Brain pericyte (primary cell): ENCODE data around the gene CEP295NL.
A peak's percentile ranks its signal among the peaks of the same experiment; 100 is the strongest.

Experiments
- DNase-seq: peaks from one replicate; pipeline ENCODE4 v3.0.0-alpha.2; 2012; ENCODE audit warnings: low read depth, low spot score

CEP295NL gene

GRCh38 chr17:78865682-78866390, 37.2 kb downstream of the CEP295NL start:
- peak; percentile 65 for DNase-seq

GRCh38 chr17:78864117-78864516, 38.9 kb downstream of the CEP295NL start:
- no peak for DNase-seq

- peak; percentile 90 for DNase-seq
These were observed 40.7 kb downstream of the CEP295NL start for GRCh38 chr17:78862073-78863023.

DNA sequence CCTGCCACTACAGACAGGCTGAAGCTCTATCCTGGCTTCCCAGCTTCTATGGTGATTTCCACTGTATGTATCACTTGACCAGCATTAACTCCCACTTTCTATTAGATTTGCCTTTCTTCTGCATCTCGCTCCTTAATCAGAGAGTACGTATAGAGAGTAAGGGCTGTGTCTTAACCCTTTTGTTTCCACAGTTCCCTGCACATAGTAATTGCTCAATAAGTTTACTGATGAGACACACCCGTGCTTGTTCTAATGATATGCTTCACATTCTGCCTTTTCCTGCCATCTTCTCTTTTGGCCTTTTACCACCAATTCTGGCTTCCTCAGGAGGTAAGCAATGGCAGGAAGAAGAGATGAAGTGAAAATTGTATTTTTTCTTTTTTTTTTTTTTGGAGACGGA, 41.8 kb downstream of the CEP295NL start:
- DNase-seq: no peak

GRCh38 chr17:78859051-78859450, 44.0 kb downstream of the CEP295NL start:
- DNase-seq: no peak

GRCh38 chr17:78857266-78857665, 45.7 kb downstream of the CEP295NL start:
- DNase-seq: no peak

DNA sequence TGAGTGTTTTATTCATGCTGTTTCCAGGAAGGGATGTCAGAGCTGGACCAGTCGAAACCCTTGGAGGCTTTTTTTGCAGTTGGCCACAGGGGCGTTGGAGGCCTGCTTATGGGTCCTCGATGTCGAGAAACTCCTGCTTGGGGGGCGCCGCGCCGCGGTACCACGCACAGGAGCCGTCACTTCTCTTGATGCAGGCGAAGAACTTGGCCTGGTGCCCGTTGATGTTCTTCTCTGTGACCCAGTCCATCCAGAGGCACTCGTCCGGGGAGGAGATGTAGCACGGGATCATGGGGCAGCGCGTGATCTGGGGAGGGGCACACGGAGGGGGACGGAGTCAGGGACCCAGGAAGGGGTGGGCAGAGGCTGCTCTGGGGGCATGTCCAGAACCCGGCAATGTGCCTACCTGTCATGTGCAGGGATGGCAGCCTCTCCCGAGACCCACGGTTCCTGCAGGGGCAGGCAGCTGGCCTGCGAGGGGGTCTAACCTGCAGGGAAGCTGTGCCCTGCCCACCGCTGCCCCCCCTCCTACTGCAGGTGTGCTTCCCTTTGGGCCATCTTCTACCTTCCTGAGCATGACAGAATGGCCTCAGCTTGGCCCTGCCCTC, 47.3 kb downstream of the CEP295NL start:
- no peak for DNase-seq

- DNase-seq: no peak
These were observed 48.5 kb downstream of the CEP295NL start for GRCh38 chr17:78854508-78854907.

- no peak for DNase-seq
These were observed 49.0 kb downstream of the CEP295NL start for GRCh38 chr17:78853926-78854394.

- no peak for DNase-seq
These were observed 50.3 kb downstream of the CEP295NL start for GRCh38 chr17:78852709-78853121.

- no peak for DNase-seq
These were observed 54.0 kb downstream of the CEP295NL start for GRCh38 chr17:78849026-78849425.

- no peak for DNase-seq
These were observed 55.9 kb downstream of the CEP295NL start for GRCh38 chr17:78847052-78847451.

- no peak for DNase-seq
These were observed 58.5 kb downstream of the CEP295NL start for GRCh38 chr17:78844301-78845005.

DNA sequence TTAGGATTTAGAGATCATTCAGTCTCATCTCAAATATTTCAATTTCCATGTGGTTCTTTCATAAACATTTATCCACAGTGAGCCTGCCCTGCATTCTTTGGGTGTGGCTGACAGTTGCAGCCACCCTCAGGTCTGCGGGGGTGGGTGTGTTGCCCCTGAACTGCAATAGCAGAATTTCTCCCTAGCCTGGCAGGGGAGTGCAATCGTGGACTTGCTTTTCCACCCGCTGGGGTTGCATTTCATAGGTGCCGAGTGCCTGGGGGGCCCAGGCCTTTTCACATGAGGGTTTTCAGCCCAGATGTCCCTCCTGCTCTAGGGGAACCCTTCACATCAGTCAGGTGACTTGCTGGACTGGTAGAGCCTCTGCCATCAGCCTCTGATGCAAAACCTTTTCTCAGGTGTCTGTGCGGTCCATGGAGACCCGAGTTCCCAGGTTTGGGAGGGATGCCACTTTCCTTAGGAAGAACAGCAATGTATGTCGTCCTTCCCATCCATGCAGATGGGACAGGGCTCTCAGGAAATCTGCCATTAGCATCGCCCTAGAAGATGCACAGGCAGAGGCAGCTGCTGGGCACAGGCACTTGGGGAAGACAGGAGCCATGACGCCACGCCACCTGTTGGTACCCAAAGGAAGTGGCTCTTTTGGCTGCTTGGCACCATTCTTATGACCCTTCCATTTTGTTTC, 60.0 kb downstream of the CEP295NL start:
- no peak for DNase-seq

DNA sequence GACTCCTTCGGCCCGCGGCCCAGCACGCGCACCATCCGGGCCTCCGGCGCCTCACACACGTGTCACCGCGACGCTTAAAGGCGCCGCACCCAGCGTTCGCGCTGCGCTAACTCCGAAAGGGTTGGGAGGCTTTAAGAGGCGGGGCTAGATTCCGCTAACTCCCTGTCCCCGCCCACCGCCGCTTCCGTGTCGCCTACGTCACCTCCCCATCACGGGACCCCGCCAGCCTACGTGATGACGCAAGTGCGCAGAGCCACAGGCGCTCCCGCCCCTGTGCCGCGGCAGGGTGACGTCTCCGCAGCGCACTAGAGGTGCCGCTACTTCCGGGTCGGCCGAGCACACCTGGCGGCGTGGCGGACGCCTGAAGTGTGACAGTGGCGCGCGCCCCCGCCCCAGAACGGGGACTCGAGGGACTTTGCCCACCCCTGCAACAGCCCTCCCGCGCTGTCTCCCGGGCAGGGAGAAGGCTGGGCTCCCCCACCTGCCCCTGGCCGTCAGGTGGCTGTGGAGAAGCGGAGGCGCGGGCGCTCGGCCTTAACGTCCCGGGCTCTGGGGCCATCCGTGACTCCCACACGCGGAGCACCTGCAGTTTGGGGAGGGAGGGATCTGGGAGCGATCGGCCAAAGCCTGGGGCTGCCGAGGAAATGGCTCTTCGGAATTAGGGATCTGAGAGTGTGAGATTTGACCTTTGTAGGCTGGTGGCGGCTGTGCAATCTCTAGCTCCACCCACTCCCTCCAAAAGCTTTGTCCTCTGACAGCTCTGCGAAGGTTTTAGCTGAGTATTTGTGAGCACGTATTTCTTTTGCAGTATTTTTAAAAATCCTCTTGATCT, 62.0 kb downstream of the CEP295NL start, which contains the start of gene USP36:
USP36 (minus strand) TSS at position 35 of the 832 bp plus-strand sequence. CDS start 4,451 bp downstream, outside the sequence.
- DNase-seq: peak; percentile 98
